B cell (primary cell): ENCODE results near the gene PSD4. TPM values are rescaled to one million over a fixed set of nuclear protein-coding genes. Genes with fewer than 3 reads are reported as not detected.

ENCODE experiments used
- polyA plus RNA-seq: library from polyadenylated mRNA; depleted of rRNA; stranded (reverse); fragments of >200 nt; gene quantifications from 2 replicates; pipeline ENCODE4 v1.2.3, GENCODE V29; 2012
- total RNA-seq, 2 donors: library from RNA; stranded (reverse); fragments of 120-200 nt in 1 of 2; gene quantifications; 1 replicate in 1 of 2; 2 replicates in 1 of 2; pipeline versions ENCODE4 v1.2.3 to v1.2.4, GENCODE V29; 2013 to 2022

The PSD4 gene
- total and polyA plus RNA-seq, 2 donors (not counting 1 experiment from before 2014, with no cell fraction given) = 87.1 to 203 TPM

Other genes starting within 250 kb of the PSD4 start
- not detected in 2 replicates for gene IL36G, start 196.0 kb upstream of the PSD4 start, total RNA-seq
- gene IL36G, start 196.0 kb upstream of the PSD4 start, polyA plus RNA-seq = not detected in 2 replicates
- gene IL36A, start 168.5 kb upstream of the PSD4 start, total RNA-seq = not detected in 2 replicates
- gene IL36A, start 168.5 kb upstream of the PSD4 start, polyA plus RNA-seq = not detected in 2 replicates
- not detected in 2 replicates for gene IL36B, start 121.1 kb upstream of the PSD4 start, total RNA-seq
- gene IL36B, start 121.1 kb upstream of the PSD4 start, polyA plus RNA-seq = not detected in 2 replicates
- gene IL36RN, start 114.8 kb upstream of the PSD4 start, total RNA-seq = not detected in 2 replicates
- not detected in 2 replicates for gene IL36RN, start 114.8 kb upstream of the PSD4 start, polyA plus RNA-seq
- gene IL1F10, start 106.0 kb upstream of the PSD4 start, total RNA-seq = not detected in 2 replicates
- gene IL1F10, start 106.0 kb upstream of the PSD4 start, polyA plus RNA-seq = not detected in 2 replicates
- gene IL1RN, start 46.4 kb upstream of the PSD4 start, total RNA-seq = not detected in 2 replicates
- gene IL1RN, start 46.4 kb upstream of the PSD4 start, polyA plus RNA-seq = 0.40 and 0.79 TPM in 2 replicates
- 0.64 and 1.2 TPM in 2 replicates for gene PAX8, start 105.0 kb downstream of the PSD4 start, total RNA-seq
- gene PAX8, start 105.0 kb downstream of the PSD4 start, polyA plus RNA-seq = 0.45 TPM in 2 replicates